HG02885 (cell line): ENCODE measurements around the gene MGMT.

ENCODE experiments used
- ATAC-seq: cut with Tn5 transposase; IDR thresholded peaks from one replicate; pipeline ENCODE4 v1.9.1; 2021; ENCODE audit warnings: mild to moderate bottlenecking; ENCODE audit not compliant: unreplicated experiment, poor library complexity

Gene MGMT

DNA sequence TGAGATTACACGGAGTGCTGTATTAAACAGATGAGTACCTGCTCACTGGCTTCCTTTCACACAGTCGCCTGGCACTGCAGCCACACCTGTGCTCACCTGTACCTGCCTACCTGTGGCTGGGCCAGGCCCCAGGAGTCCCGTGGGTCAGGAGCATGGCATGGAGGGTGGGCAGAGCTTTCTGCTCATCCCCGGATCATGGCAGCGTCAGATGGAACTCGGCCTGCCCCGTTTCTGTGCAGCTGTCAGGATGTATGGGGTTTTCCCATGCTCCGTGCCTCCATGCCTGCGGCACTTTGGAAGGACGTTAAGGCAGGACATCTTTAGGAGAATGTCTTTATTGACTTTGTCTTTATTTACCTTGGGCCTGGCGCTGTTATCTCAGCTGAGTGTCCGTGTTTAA, 112.2 kb downstream of the MGMT start:
- no peak for ATAC-seq

DNA sequence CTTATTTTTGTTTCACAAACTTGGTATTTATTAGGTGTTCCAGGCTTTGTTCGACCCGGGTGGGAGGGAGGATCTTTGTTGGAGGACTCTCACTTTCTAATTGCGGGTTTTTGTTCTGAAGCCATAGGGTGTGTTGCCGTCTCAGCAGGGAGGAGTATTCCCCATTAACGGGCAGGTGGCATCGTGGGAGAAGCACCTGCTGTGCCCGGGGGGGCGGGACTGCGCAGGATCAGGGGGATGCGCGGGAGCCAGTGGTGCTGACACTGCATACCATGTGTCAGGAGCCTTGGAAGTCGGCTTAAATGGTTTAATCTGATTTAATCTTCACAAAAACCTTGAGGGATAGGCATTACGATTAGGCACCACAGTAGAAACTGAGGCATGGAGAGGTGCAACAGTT, 113.0 kb downstream of the MGMT start:
- ATAC-seq, result no peak

DNA sequence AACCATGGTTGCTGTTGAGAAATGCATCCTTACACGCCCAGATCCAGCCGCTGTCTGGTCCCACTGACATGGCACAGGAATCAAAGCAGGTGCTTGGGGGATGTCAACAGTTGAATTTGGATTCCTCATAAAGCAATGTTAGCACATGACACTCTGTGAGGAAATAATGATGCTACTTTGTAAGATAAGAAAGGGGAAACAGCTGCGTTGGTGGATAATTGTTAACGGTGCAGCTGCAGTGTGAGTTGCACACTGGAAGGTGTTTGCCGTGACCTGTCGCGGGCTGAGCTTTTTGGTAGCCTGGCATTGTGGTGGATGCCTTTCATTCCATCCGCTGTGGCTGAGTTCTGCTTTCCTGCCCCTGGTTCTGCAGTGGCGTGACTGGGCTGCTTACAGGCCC, 113.9 kb downstream of the MGMT start:
- no peak for ATAC-seq

DNA sequence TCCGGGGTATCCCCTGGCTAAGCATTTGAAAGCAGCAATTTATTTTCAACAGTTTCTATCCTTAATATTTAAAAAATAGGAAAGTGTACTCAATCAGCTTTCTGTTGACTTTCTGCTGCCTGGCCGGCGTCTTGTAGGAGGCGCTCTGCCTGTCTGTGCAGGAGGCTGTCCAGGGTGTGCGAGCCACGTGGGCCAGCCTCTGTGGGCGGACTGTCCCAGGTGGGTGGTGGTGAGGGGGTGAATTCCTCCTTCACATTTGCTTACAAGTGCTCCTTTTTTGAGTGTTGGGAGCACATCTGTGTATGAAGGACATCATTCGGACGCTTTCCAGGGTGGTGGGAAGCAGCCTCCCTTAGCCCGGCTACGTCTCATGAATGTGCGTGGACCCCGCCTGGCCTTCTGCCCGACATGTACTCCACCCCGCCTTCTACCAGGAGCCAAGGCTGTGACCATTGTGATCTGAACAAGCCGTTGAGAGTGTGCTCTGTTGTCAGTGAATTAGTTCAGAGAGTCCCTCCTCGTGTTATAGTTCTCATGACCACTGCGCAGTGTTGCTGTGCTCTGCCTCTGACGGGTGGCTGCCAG, 114.9 kb downstream of the MGMT start:
- ATAC-seq, result no peak

- no peak for ATAC-seq
Measured at GRCh38 chr10:129583831-129584230, 116.8 kb downstream of the MGMT start.

DNA sequence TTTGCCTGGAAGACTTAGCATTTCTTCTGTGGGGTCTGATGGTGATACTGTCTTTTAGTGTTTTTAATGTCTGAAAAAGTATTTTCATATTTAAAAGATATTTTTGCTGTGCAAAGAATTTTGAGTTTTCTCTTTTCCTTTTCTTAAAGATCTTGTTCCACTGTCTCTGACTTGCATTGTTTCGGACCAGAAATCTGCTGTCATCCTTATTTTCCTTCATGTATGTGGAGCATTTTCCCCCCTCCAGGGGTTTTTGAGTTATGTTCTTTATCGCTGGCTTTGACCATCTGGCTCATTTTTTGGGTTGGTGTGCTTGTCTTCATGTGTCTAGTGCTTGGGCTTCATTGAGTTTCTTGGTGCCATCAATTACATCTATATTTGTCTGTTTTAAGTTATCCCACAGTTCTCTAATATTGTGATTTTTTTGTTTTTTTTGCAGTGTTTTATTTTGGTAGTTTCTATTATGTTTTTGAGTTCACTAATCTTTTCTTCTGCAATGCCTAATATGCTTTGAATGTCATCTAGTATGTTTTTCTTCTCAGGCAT, 119.9 kb downstream of the MGMT start:
- ATAC-seq, result no peak

DNA sequence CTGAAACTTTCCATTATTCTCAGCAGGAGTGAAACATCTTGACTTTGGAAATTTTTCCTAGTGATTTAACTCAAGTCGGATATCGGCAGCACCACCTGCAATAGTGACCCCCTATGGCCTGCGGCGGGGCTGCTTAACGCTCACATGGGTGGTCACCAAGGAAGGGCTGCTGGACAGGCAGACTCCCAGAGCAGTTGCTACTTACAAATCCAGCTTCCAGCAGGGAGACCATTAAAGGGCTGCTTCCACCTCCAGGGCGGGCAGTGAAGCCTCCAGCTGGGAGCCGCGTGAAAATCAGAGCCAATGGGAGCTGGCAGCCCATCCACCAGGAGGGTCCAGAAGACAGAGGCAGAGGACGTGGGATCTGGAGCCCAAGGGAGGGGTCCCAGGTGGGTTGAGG, 122.5 kb downstream of the MGMT start:
- no peak for ATAC-seq

GRCh38 chr10:129593953-129594352, 126.9 kb downstream of the MGMT start:
- no peak for ATAC-seq

GRCh38 chr10:129594811-129595210, 127.8 kb downstream of the MGMT start:
- ATAC-seq, result no peak

GRCh38 chr10:129598413-129598812, 131.4 kb downstream of the MGMT start:
- no peak for ATAC-seq

- no peak for ATAC-seq
Measured at GRCh38 chr10:129599160-129599559, 132.1 kb downstream of the MGMT start.

DNA sequence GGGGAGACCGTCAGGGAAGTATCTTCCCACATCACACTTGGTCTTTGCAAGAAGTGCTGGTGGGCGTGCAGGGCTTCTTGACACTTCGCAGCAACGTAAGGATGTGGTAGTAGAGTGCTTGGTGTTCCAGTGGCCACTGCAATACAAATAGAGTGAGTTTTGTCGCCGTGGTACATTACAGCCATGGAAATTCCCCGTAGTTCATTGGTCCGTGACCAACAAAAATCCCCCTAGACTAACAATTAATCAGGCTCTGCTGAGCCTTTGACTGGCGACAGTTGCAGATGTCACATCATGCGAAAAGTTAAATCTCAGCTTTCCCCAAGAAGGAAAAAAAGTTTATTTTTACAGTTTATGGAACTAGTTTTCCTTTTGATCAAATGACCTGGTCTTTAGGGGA, 134.7 kb downstream of the MGMT start:
- ATAC-seq, result no peak

DNA sequence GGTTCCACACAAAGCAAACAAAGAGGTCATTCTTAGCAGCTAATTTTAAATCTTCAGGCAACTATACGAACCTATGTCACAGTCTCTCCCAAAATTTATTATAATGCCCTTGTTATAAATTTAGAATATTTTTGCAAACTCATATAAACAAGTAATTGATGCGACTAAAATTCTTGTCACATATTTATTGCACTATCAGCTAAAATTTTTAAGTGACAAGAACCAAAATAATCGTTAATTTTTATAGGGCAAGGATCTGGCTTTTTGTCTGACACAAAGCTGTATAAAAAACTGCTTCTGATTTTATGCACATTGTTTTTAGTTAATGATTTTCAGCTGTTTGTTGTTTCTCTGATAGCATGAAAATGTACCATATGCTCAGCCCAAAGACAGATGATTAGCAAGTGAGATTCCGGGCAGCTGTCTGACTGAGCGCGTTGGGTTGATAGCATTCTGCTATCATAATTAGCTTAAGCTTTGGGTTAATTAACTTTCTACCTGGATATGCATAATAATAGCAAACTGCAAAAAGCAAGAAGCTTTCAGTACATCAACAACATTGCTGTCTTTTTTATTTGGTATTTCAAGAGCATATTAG, 136.0 kb downstream of the MGMT start:
- no peak for ATAC-seq

DNA sequence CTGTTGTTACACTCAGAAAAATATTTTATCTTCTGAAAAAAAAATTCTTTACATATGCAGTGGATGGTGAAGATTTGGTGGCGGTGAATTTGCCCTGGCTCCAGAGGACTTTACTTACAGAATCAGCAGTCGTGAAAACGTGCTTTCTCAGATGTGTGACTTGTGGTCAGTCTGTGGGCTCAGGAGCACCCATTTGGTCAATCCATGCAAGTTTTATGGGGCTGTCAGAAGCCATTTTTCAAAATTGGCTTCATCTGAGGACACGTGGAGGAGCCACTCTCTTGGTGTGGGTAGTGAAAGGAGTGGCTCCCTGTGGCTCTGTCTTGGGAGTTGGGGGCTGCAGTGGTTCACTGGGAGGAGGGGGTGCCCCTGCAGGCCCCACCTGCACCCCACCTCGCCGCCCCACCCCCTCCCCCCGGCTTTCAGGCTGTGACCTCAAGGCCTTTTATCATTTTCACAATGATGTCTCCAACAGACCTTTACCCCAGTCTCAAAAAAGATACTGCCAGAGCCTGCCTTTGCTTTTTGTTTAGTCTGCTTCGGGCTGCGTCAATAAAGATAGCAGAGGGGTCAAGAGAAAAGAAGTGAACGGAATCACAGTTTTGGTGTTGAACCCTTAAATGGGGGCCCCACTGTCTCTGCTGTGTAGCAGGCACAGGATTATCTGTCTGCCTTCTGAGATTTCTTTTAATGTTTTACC, 137.4 kb downstream of the MGMT start:
- ATAC-seq, result peak; percentile 38

DNA sequence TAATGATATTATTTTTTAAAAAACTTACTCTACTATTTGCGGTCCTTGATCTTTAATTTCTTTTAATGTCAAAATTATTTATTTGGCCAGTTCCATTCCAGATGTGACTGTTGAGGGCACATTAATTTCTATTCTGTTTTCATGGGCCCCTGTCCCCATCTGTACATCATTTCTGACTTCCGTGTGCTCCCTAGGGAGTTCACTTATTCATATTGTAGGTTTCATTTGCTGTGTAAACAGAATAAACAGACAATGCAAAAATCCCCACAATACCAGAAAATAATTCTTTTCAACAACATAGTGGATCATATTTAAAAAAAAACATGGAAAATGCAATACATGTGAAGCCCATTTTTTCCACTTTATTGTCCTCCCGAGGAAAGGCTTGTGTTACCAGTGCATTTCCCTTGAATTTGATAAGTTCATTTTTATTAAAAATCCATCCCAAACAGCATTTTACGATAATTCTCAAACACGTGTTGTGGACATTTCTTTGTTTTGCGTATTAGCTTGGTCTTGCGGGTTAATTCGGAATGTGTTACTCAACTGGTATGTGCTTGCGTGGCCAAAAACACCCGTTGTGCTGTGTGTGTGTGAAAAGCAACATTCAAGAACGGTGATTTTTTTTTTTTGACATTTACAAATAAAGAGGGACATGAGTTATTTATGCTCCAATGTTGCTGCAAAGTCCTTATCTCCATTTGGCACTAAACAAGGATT, 138.4 kb downstream of the MGMT start:
- peak; percentile 57 for ATAC-seq

DNA sequence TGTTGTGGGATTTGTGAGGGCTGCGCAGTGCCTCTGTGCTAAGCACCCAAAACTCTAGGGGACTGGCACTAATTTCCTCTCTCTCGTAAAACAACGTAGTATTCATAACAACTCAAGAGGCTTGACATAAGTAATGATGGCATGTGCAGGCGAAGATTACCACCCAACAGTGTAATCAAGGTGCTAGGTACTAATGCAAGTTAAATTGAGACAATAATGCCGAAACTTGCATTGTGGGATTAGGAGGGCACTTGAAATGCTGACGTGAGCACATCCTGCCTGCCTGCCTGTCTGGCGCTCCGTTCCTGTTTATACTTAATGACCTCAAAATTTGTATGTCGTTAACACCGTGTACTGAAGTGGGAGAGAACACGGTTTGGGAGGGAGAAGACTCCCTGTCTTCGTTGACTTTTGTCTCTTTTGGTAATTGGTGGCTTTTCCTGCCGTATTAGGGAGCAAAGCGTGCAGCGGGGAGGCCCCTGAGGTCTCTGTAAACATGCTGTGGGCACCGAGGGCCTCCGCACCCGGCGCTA, 139.0 kb downstream of the MGMT start:
- peak; percentile 68 for ATAC-seq

DNA sequence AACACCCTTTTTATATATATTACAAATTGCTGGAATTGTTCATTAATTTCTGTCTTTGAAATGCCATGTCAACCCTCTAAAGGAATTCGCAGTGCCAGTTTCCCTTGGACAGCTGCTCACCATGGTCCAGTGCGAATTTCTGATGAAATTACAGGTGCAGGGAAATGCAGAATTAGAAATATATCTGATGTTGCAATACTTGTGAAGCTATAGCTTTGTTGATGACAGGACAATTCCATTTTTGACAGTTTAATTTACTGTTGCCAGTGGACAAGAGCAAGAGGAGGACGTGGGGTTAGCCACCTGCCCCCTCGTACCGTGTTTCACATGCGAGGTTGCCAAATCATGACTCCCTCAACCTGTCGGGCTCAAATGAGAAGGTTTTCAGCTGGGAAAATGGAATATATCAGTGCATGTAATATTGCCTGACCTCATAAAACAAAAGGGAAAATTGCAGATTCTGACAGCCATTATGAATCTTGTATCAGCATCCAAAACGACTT, 140.6 kb downstream of the MGMT start:
- ATAC-seq, result no peak

- ATAC-seq, result no peak
Measured at GRCh38 chr10:129608653-129609052, 141.6 kb downstream of the MGMT start.

- ATAC-seq, result no peak
Measured at GRCh38 chr10:129609551-129609950, 142.5 kb downstream of the MGMT start.

GRCh38 chr10:129612481-129613109, 145.6 kb downstream of the MGMT start:
- ATAC-seq, result no peak
